Measurements from ENCODE around the gene DDX19B.

DDX19B gene

GRCh38 chr16:70364399-70364798 is 65.4 kb downstream of the DDX19B start:
- no peak for DNase-seq

GRCh38 chr16:70370145-70370544 is 71.2 kb downstream of the DDX19B start:
- DNase-seq: peak; percentile 21

GRCh38 chr16:70370924-70371323 is 71.9 kb downstream of the DDX19B start:
- no peak for DNase-seq

GRCh38 chr16:70372921-70373728 is 74.1 kb downstream of the DDX19B start:
- no peak for DNase-seq

- no peak for DNase-seq
Measured at GRCh38 chr16:70374213-70374612, 75.2 kb downstream of the DDX19B start.

GRCh38 chr16:70375636-70376611 is 76.9 kb downstream of the DDX19B start:
- DNase-seq: no peak

- no peak for DNase-seq
Measured at GRCh38 chr16:70377782-70378181, 78.8 kb downstream of the DDX19B start.

- DNase-seq: no peak
Measured at GRCh38 chr16:70378869-70379493, 80.0 kb downstream of the DDX19B start.

GRCh38 chr16:70380248-70380918 is 81.4 kb downstream of the DDX19B start:
- peak; percentile 90 for DNase-seq

- DNase-seq: peak; percentile 97
Measured at GRCh38 chr16:70380919-70381603, 82.1 kb downstream of the DDX19B start.

GRCh38 chr16:70381604-70382342 is 82.8 kb downstream of the DDX19B start:
- no peak for DNase-seq

- no peak for DNase-seq
Measured at GRCh38 chr16:70383421-70383960, 84.5 kb downstream of the DDX19B start.

All from fibroblast of skin of abdomen (primary cell).